ENCODE measurements around the gene TEAD1. TPM values are rescaled to one million over a fixed set of nuclear protein-coding genes. Genes with fewer than 3 reads are reported as not detected.

TEAD1 gene
- total and polyA plus RNA-seq, 2 donors (not counting 3 experiments of a cell fraction or from before 2014, with no cell fraction given) = 15.3 to 49.0 TPM

- DNase-seq (ENCODE audit: low read depth, low spot score) (no peak), FAIRE-seq (no peak)
- Histone ChIP-seq H3K4me2 (ENCODE audit: insufficient read depth, low read length) (no peak overlapping the region), H3K9me3 (replicated peaks; ENCODE audit: control insufficient read depth, insufficient read depth, low read length) (no peaks in the 10 kb centered on the region), H3K4me1 (ENCODE audit: control insufficient read depth, extremely low read depth, insufficient read depth, low read length) (no peaks in the 10 kb centered on the region), H3K9ac (replicated peaks; ENCODE audit: extremely low read depth, insufficient read depth, low read length) (no peak overlapping the region), H3K36me3 (ENCODE audit: control insufficient read depth in 2 of 2, extremely low read depth in 1 of 2, insufficient read depth in 2 of 2, low read length in 2 of 2) (no peaks in the 10 kb centered on the region), H3K4me3 (replicated peaks in 1 of 3; ENCODE audit: insufficient read depth in 1 of 3, low read depth in 1 of 3, low read length in 3 of 3) (no peak overlapping the region), H3K79me2 (ENCODE audit: control insufficient read depth, insufficient read depth, low read length) (no peaks in the 10 kb centered on the region), H3K27me3 (ENCODE audit: control insufficient read depth in 2 of 2, insufficient read depth in 2 of 2, low read length in 2 of 2) (peaks cover 0 to 5% of the 10 kb centered on the region in 2 experiments), H3K9me1 (replicated peaks; ENCODE audit: control insufficient read depth, extremely low read depth, insufficient read depth, low read length) (no peaks in the 10 kb centered on the region), H4K20me1 (replicated peaks; ENCODE audit: control insufficient read depth, extremely low read depth, insufficient read depth, low read length) (no peaks in the 10 kb centered on the region), H3K27ac (ENCODE audit: insufficient read depth, low read depth, low read length) (no peak overlapping the region), H2AFZ (ENCODE audit: low read depth, low read length) (no peak overlapping the region)
- ChIA-PET POLR2A (no interaction called here), CTCF (interaction anchor here (3.0 kb wide), 1 partner anchor 12 kb away, joined by 12 read pairs; no protein-coding TSS in a partner anchor)
- BruUV-seq (replicated peaks) = no TSS peak
- dilution Hi-C loops (cut with MboI; ENCODE audit: extremely low pct_ligation_motif_present, low sequenced_read_pairs) (loop anchor here (25.0 kb wide), 1 partner anchor 211 kb away; no protein-coding TSS in a partner anchor), intact Hi-C loops (cut with micrococcal nuclease) (no loop called here)
- TF ChIP-seq JUN (IDR thresholded peaks at IDR 0.05; ENCODE audit: borderline replicate concordance, insufficient read depth, insufficient read length, low read depth) = no peak
- no peak for TF ChIP-seq EZH2 (IDR thresholded peaks at IDR 0.05; ENCODE audit: borderline replicate concordance, low read depth, low read length, severe bottlenecking)
- TF ChIP-seq, protein P1, sequence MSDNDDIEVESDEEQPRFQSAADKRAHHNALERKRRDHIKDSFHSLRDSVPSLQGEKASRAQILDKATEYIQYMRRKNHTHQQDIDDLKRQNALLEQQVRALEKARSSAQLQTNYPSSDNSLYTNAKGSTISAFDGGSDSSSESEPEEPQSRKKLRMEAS (IDR thresholded peaks at IDR 0.05; ENCODE audit: insufficient read depth, insufficient read length) = no peak
- TF ChIP-seq FOS (IDR thresholded peaks at IDR 0.05; ENCODE audit: borderline replicate concordance, insufficient read depth, low read length) = no peak
- TF ChIP-seq, protein P2, sequence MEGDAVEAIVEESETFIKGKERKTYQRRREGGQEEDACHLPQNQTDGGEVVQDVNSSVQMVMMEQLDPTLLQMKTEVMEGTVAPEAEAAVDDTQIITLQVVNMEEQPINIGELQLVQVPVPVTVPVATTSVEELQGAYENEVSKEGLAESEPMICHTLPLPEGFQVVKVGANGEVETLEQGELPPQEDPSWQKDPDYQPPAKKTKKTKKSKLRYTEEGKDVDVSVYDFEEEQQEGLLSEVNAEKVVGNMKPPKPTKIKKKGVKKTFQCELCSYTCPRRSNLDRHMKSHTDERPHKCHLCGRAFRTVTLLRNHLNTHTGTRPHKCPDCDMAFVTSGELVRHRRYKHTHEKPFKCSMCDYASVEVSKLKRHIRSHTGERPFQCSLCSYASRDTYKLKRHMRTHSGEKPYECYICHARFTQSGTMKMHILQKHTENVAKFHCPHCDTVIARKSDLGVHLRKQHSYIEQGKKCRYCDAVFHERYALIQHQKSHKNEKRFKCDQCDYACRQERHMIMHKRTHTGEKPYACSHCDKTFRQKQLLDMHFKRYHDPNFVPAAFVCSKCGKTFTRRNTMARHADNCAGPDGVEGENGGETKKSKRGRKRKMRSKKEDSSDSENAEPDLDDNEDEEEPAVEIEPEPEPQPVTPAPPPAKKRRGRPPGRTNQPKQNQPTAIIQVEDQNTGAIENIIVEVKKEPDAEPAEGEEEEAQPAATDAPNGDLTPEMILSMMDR (IDR thresholded peaks at IDR 0.05; ENCODE audit: extremely low read depth in 1 of 2, insufficient read depth in 1 of 2, low read depth in 1 of 2, low read length in 2 of 2) = no peak
- no peak for TF ChIP-seq POLR2A (IDR thresholded peaks at IDR 0.05; ENCODE audit: low read depth, low read length)
- TF ChIP-seq MYC (IDR thresholded peaks at IDR 0.05; ENCODE audit: low read depth, low read length) = no peak
- no peak for TF ChIP-seq GATA2 (IDR thresholded peaks at IDR 0.05; ENCODE audit: insufficient read depth, insufficient read length, low read depth, low read length)
- no peak for TF ChIP-seq POLR2AphosphoS5 (IDR thresholded peaks at IDR 0.05; ENCODE audit: insufficient read depth, low read depth, low read length)
Observed at GRCh38 chr11:12951376-12951775, 277.2 kb downstream of the TEAD1 start.
